Measurements from ENCODE around the gene CSF1R.

The CSF1R gene

DNA sequence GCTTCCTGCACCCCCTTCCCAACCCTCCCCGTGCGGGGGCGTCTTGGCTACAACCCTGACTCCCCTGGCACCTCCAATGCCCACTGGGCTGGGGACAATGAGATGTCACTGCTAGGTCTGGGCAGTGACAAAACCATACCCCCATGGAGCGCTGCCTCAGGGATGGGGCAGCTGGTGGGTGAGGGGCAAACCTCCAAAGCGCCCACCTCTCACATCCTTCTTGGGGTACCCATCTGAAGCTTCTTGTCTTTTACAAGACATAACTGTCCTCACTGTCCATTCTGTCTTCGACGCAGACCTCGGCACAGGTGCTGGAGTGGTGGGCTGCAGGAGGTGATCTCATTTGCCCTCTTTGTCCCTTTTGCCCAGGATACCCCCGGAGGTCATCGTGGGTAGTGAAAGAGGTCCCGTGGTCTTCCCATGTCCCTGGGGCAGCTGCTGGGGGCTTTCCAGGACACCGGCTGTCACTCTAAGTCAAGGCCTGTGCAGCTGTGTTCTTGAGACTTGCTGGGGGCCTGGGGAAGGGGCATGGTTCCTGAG is 27.8 kb upstream of the CSF1R start:
- H3K27ac Mint-ChIP-seq, result no peak overlapping the region
- H3K9me3 Mint-ChIP-seq, result no peaks in the 10 kb centered on the region
- H3K4me1 Mint-ChIP-seq (ENCODE audit: low read depth), result no peaks in the 10 kb centered on the region
- H3K36me3 Mint-ChIP-seq (ENCODE audit: low read depth), result no peaks in the 10 kb centered on the region
- H3K27me3 Mint-ChIP-seq, result no peaks in the 10 kb centered on the region
- H3K4me3 Mint-ChIP-seq, result no peak overlapping the region
- DNase-seq, result no peak

DNA sequence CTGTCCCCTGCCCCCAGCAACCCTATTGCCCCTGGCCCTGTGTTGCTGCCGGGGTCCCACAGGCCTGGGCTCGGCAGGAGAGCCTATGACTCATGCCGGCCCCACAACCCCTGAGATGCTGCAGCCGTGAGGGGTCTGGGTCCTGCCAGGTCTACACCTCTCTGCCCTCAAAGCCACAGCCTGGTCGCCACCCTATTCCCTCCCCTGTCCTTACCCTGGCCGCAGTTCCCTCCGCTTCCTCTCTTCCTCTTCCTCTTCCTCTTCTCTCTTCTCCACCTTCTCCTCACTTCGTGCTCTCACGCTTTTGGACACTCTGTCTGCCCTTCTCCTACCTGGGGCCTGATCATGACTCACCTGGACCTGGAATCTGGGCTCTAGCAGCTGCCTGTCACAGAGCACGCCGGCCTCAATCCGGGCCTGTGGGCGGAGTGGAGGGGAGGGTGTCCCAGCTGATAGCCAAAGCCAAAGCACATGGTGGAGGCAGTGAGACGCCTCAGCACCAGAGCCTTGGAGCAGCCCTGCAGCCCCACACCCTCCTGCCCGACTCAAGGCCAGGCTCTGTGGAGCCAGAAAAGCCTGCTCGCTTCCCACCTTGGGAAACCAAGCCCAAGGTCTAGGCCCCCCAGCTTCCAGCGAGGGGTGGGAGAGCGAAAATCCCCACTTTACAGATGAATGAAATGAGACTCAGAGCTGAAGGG is 26.8 kb upstream of the CSF1R start:
- no peaks in the 10 kb centered on the region for H3K4me1 Mint-ChIP-seq (ENCODE audit: low read depth)
- no peaks in the 10 kb centered on the region for H3K27me3 Mint-ChIP-seq
- DNase-seq, result no peak
- no peak overlapping the region for H3K27ac Mint-ChIP-seq
- H3K36me3 Mint-ChIP-seq (ENCODE audit: low read depth), result no peaks in the 10 kb centered on the region
- no peaks in the 10 kb centered on the region for H3K9me3 Mint-ChIP-seq
- no peak overlapping the region for H3K4me3 Mint-ChIP-seq

DNA sequence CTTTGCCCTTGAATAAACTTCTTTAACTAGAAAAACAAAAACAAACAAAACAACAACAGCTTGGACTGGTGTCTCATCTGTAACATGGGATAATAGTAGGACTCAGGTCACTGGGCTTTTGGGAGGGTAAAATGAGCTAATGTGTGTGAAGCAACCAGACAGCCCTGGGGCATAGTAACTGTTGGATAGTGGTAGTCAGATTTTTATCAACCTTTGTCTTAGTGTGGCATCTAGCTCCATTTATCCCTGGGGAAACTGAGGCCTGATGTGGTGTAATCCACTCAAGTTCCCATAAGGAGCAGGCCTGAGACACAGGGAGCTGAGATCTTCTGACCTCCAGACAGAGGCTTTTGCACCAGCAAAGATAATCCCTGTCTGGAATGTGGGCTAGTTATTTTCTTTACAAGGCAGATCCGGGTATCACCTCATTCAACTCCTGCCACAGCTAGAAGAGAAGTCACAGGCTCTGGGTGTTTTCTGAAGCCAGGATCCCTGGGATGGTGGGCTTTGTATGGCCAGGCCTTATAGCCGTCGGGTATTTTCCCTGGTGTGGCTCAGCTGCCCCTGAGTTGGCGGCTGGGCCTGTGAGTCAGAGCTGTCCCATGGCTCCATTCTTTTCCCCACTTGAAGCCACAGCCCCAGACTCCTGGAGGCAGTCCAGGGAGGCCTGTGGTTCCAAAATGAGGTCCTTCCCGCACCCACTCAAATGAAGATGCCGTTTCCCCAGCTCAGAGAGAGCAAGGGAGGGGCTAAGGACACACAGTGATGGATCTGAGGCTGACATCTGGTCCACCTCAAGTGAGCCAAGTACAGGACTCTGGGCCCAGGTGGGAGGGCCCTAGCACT is 26.1 kb upstream of the CSF1R start:
- Mint-ChIP-seq H3K4me3 (no peak overlapping the region), H3K36me3 (ENCODE audit: low read depth) (no peaks in the 10 kb centered on the region), H3K27ac (no peak overlapping the region), H3K9me3 (no peaks in the 10 kb centered on the region), H3K27me3 (no peaks in the 10 kb centered on the region), H3K4me1 (ENCODE audit: low read depth) (no peaks in the 10 kb centered on the region)
- DNase-seq, result no peak

DNA sequence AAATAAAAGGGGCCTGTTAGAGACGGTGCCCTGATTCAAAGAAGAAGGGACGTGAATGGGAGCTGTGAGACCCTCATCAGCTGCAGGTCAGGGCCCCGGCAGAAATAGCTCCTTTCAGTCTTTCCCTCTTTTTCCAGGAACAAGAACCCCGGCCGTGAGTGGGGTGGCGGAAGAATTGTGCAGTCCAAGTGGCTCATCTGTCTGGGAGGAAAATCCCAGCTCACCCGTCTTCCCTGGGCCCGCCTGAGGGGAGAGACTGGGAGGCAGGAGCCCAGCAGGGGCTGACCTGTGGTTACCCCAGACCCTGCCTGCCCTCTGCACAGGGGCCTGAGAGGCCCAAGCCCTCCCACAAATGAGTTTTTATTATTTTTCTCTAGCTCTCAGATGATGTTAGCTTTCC is 24.8 kb upstream of the CSF1R start:
- H3K36me3 Mint-ChIP-seq (ENCODE audit: low read depth), result no peaks in the 10 kb centered on the region
- no peaks in the 10 kb centered on the region for H3K9me3 Mint-ChIP-seq
- no peaks in the 10 kb centered on the region for H3K4me1 Mint-ChIP-seq (ENCODE audit: low read depth)
- no peak overlapping the region for H3K4me3 Mint-ChIP-seq
- no peak overlapping the region for H3K27ac Mint-ChIP-seq
- DNase-seq, result no peak
- no peaks in the 10 kb centered on the region for H3K27me3 Mint-ChIP-seq

DNA sequence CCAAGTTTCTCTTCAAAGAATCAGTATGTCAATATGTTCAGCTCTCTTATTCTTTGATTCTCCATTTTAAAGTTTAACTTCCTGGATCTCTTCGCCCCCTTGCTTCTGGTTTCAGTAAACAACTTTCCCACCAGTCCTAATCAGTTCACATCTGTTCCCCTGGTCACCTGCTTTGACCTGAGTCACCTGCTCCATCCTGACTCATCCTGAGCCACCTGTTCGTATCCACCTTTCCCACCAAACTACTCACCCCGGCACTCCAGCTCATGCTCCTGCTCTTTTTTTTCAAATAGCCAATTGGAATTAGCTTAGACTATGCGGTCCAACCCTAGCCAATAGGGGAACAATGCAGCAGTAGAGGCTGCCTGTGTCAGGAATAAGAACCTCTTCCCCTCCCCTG is 23.6 kb upstream of the CSF1R start:
- Mint-ChIP-seq H3K27me3 (no peaks in the 10 kb centered on the region), H3K9me3 (no peaks in the 10 kb centered on the region), H3K4me3 (no peak overlapping the region), H3K4me1 (ENCODE audit: low read depth) (no peaks in the 10 kb centered on the region), H3K36me3 (ENCODE audit: low read depth) (no peaks in the 10 kb centered on the region), H3K27ac (no peak overlapping the region)
- no peak for DNase-seq

DNA sequence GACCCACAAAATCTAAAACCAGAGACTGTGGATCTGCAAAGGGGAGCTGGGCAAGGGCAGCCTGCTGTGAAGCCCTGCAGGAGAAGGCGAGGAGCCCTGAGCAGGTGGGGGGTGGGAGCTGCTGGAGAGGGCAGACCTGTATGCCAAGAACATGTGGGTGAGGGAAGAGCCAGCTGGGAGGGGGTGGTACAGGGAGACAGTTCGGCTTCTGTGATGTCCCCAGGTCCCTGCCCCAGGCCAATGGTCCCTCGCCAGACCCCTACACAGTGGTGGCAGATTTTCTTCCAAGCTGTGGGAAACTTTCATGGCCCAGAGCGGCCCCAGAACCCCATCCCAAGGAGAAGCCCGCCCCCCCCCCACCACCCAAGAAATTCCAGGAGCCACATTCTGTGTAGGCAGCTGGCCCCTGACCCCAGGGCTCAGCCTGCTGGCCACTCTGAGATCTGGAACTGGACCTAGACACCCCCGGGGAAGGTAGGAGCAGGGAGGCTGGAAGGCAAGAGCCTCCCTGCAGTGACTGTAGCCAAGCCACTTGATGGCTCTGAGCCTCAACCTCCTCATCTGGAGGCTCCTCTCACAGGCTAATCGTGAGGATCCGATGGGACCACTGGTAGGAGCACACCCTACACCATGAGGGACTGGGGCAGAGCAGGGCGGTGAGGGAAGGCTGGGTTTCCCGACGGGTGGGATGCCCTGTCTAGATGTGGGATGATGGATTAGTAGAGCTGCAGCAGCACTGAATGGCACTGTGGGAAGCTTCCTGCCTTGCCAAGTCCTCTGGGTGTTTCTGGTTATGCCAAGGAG is 22.6 kb upstream of the CSF1R start:
- DNase-seq, result no peak

DNA sequence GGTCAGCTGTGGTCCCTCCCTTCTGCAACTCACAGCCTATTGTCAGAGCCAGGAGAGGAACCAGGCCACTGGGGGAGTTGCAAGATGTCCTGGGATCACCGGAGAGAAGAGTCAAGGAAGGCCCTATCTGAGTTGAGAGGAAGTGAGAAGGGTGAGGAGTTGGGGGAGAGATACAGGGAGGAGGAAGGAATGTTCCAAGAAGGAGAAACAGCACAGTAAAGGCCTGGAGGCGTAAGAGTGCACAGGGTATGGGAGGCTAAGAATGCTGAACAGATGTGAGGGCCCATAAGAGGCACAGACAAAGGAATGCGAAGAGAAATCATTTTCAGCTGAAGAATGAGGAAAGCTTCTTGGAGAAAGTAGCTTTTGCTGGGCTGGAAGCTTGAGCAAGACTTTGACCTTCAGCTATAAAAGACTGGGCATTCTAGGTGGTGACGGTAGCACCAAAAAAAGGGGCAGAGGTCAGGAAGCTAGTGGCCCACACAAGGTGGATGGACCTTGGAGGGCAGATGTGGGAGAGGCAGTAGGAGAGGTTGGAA is 21.6 kb upstream of the CSF1R start:
- Mint-ChIP-seq H3K4me1 (ENCODE audit: low read depth) (no peaks in the 10 kb centered on the region), H3K27ac (no peak overlapping the region), H3K9me3 (no peaks in the 10 kb centered on the region), H3K4me3 (no peak overlapping the region), H3K36me3 (ENCODE audit: low read depth) (no peaks in the 10 kb centered on the region), H3K27me3 (no peaks in the 10 kb centered on the region)
- no peak for DNase-seq

More for the DNA sequence above, 22.6 kb upstream of the CSF1R start:
- no peaks in the 10 kb centered on the region for H3K27me3 Mint-ChIP-seq
- no peaks in the 10 kb centered on the region for H3K36me3 Mint-ChIP-seq (ENCODE audit: low read depth)
- H3K9me3 Mint-ChIP-seq, result no peaks in the 10 kb centered on the region
- no peaks in the 10 kb centered on the region for H3K4me1 Mint-ChIP-seq (ENCODE audit: low read depth)
- H3K27ac Mint-ChIP-seq, result no peak overlapping the region
- no peak overlapping the region for H3K4me3 Mint-ChIP-seq

DNA sequence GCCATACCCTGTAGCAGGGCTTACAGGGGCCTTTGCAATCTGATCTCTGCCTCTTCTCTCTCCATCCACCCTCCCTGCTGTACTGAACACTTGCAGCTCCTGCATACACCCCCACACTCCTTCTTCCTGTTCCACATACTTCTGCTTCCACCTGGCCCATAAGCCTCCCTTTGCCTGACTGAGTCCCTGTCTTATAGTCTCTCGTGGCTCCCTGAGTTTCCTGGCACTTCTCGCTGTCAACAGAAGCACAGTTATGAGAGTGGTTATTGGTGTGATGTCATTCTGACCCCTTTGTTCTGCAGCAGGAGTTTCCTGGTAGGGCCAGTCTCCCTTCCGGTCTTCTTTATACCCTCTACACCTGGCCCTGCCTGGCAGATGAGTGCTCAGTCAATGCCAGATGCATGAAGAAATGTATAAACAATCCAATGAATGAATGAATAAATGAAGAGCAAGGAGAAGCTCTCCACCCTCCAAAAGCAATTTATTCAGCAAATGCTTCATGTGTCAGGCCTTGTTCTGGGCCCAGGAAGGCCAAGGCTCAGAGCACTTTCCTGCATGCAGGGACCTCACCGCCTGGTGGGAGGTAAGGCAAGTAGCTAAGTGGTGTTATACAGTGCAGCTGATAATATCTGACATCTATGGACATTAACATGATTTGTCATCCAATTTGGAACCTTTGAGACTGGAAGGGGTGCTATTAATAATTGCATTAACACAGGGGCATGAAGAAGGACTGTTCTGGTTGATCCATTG is 20.5 kb upstream of the CSF1R start:
- Mint-ChIP-seq H3K36me3 (ENCODE audit: low read depth) (no peaks in the 10 kb centered on the region), H3K4me3 (no peak overlapping the region), H3K4me1 (ENCODE audit: low read depth) (no peaks in the 10 kb centered on the region), H3K27ac (no peak overlapping the region), H3K27me3 (no peaks in the 10 kb centered on the region), H3K9me3 (no peaks in the 10 kb centered on the region)
- no peak for DNase-seq

DNA sequence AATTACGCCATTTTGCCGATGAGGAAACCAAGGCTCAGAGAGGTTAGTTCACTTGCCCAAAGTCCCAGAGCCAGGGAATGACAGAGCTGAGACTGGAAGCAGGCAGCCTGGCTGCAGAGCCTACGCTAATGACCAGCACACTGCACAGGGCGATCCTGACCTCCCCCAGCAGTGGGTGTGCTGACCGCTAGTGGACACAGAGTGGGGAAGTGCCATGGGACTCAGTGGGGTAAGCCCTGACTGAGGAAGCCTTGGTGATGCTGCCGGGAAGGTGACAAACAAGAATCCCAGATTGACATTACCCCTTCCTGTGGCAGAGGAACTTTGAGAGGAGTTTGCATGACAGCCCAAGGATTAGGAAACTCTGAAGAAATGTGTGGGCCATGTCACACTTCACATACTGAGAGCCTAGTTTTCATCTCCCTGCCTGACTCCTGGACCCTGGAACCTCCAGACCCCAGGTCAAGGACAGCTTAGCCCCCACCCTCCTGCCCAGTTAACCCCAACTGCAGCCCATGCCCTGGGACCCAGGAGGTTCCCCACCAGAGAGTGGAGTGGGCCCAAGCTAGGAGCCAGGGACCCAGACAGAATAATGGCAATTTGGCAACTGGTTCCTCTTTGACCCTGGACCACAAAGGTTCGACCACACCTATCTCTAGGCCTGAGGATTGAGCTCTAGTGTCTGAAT is 19.7 kb upstream of the CSF1R start:
- Mint-ChIP-seq H3K27ac (no peak overlapping the region), H3K27me3 (no peaks in the 10 kb centered on the region), H3K4me3 (no peak overlapping the region), H3K4me1 (ENCODE audit: low read depth) (no peaks in the 10 kb centered on the region), H3K36me3 (ENCODE audit: low read depth) (no peaks in the 10 kb centered on the region), H3K9me3 (no peaks in the 10 kb centered on the region)
- no peak for DNase-seq

DNA sequence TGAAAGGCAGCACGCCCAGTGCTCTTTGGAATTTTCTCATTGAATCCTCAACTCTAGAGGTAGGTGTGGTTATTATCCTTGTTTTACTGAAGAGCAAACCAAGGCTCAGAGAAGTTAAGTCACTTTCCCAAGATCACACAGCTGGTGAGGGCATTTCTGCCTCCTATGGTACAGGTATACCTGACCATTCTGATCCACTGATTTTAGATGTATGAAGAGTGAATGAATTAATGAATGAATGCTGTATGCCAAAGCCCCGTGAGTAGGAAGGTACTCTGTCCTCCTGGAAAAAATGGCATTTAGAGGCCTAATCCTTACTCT is 18.2 kb upstream of the CSF1R start:
- Mint-ChIP-seq H3K27me3 (peaks cover 2% of the 10 kb centered on the region), H3K9me3 (no peaks in the 10 kb centered on the region), H3K36me3 (ENCODE audit: low read depth) (no peaks in the 10 kb centered on the region), H3K4me3 (no peak overlapping the region), H3K27ac (no peak overlapping the region), H3K4me1 (ENCODE audit: low read depth) (no peaks in the 10 kb centered on the region)
- no peak for DNase-seq

DNA sequence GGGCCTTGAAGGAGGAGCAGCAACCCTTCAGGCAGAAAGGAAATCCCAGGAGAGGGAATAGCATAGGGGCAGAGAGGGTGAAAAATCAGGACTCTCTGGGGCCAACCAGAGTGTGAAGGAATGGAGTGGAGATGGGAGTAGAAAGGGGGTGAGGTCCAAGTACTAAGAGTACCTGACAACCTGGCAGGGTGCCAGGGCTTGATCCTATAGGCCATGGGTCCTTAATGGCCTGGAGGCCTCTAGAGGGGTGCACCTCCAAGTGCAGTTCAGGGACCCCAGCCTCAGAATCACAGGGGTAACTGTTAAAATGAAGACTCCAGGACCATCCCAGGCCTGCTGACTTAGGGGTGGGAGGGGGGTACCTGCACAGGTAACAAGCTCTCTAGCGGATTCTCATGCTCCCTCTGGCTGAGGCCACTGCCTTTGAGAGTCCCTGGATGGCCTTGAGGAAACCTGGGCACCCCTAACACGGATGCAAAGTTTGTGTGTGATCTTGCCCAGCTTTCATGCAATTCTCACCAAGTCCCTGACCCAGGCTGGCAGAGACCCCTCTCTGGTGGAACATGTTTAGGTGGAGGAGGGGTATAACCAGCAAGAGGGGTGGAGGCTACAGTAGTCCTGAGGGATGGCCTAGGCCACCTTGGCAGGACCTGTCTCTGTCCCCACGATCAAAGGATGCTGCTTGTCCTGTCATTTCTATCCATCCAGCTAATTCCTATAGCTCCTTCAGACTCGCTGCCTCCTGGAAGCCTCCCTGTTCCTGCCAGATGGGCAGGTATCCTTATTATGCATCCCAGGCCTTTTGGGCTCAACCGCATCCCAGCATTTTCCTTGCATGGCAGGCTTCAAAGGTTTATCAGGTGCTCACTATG is 17.6 kb upstream of the CSF1R start:
- no peak for DNase-seq
- Mint-ChIP-seq H3K4me3 (no peak overlapping the region), H3K9me3 (no peaks in the 10 kb centered on the region), H3K4me1 (ENCODE audit: low read depth) (no peaks in the 10 kb centered on the region), H3K36me3 (ENCODE audit: low read depth) (no peaks in the 10 kb centered on the region), H3K27ac (no peak overlapping the region), H3K27me3 (peaks cover 5% of the 10 kb centered on the region)

DNA sequence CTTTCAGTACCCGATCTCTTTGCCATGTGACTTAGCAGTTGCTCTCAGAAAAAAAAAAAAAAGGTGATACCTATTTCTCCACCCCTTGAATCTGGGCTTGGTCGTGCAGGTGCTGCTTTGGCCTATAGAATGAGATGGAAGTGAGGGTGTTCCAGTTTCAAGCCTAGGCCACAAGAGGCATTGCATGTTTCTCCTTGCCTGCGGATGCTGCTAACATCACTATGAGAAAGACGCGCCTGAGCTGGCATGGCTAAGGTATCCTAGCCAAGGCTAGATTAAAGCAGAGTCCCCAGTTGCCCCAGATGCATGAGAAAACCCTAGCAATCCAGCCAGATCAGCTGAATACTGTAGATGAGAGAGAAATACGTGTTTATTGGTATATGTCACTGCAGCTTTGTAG is 14.7 kb upstream of the CSF1R start:
- H3K9me3 Mint-ChIP-seq, result no peaks in the 10 kb centered on the region
- no peak for DNase-seq
- H3K27ac Mint-ChIP-seq, result no peak overlapping the region
- no peaks in the 10 kb centered on the region for H3K36me3 Mint-ChIP-seq (ENCODE audit: low read depth)
- no peaks in the 10 kb centered on the region for H3K4me1 Mint-ChIP-seq (ENCODE audit: low read depth)
- H3K27me3 Mint-ChIP-seq, result peaks cover 5% of the 10 kb centered on the region
- H3K4me3 Mint-ChIP-seq, result no peak overlapping the region

DNA sequence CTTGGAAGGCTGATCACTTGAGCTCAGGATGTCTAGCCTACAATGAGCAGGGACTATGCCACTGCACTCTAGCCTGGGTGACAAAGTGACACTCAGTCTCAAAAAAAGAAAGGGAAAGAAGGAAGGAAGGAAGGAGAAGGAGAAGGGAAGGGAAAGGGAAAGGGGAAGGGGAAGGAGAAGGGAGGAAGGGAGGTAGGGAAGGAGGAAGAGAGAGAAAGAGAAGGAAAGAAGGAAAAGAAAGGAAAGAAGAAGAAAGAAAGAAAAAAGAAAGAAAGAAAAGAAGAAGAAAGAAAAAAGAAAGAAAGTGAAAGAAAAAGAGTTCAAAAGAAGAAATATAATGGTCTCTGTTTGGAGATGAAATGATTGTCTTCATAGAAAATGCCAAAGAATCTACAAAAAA is 10.8 kb upstream of the CSF1R start:
- no peaks in the 10 kb centered on the region for H3K36me3 Mint-ChIP-seq (ENCODE audit: low read depth)
- peaks cover 7% of the 10 kb centered on the region for H3K4me1 Mint-ChIP-seq (ENCODE audit: low read depth)
- DNase-seq, result no peak
- peaks cover 13% of the 10 kb centered on the region for H3K27me3 Mint-ChIP-seq
- no peaks in the 10 kb centered on the region for H3K9me3 Mint-ChIP-seq
- H3K27ac Mint-ChIP-seq, result no peak overlapping the region
- no peak overlapping the region for H3K4me3 Mint-ChIP-seq
